Stimulated activated CD4-positive, alpha-beta T cell treated with anti-CD3 and anti-CD28 coated beads, TNF-alpha, amount 100 ng/mL, for 24 hours (primary cell): ENCODE data around the gene P4HTM.
A peak's percentile ranks its signal among the peaks of the same experiment; 100 is the strongest.
"Not testable (repeated sequence)": the region's sequence is repeated elsewhere in the genome, so short reads cannot be mapped to it uniquely, and the experiment has no call there.

ENCODE experiments used
- DNase-seq, 3 experiments: peaks; one replicate each; pipeline ENCODE4 v3.0.0-alpha.2; 2020; ENCODE audit warnings: low read depth in 3 of 3

Gene P4HTM

DNA sequence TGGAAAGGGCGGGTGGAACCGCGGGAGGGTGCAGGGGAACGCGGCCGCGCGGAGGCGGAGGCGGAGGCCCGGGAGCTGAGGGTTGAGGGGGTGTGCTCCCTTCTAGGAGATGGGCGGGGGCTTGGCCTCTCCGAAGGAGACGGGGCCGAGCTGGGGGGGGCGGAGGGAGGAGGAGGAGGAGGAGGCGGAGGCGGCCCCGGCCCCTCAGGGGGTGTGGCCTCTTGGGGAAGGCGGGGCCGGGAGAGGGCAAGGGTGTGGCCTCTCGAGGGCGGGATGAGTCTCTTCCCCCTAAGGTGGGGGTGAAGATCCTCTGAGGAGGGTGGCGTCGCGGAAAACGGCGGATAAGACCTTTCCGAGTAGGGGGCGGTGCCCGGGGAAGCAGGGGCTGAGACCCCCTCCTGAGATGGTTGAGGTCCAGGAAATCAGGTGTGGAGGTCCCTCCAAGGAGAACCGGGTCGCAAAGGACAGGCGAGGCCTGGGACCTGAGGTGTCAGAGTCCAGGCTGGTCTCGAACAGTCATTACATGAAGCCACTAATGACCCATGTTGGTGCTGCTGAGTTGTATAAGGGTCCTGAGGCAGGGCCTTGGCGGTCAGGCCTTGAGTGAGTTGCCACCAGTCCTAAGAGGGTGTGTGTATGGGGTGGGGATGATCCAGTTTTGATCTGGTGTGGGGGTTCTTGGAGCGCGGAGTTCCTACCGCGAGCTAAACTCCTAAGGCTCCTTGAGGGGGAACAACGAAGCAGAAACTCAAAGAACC lies 17.9 kb downstream of the P4HTM start:
- DNase-seq, result peak; percentile 65 to 89 (median 79)

DNA sequence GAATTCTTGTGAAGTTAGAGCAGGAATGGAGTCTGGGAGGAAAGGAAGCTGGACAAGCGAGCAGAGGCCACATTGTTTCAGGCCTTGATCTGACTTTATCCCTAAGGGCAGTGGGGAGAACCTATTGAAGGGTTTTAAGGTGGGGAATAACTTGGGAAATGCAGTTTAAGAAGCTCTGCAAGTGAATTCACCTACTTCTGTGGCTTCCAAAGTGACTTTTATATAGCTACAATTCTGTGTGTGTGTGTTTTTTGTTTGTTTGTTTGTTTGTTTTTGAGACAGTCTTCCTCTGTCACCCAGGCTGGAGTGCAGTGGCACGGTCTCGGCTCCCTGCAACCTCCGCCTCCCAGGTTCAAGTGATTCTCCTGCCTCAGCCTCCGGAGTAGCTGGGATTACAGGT lies 18.6 kb downstream of the P4HTM start:
- DNase-seq, result not testable (repeated sequence)

DNA sequence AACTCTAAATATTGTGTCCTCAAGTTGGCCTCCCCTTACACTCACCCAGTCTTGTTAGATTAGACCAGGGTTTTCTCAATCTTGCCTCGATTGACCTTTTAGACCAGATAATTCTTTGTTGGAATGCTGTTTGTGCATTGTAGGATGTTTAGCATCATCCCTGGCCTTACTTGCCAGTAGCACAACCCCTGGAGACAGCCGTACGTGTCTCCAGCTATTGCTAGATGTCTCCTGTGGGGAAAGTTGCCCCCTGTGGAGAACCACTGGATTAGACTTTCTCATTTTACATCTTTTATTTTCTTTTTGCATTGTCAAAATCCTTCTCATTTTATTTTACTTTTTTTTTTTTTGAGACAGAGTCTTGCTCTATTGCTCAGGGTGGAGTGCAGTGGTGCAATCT lies 19.4 kb downstream of the P4HTM start:
- no peak for DNase-seq

DNA sequence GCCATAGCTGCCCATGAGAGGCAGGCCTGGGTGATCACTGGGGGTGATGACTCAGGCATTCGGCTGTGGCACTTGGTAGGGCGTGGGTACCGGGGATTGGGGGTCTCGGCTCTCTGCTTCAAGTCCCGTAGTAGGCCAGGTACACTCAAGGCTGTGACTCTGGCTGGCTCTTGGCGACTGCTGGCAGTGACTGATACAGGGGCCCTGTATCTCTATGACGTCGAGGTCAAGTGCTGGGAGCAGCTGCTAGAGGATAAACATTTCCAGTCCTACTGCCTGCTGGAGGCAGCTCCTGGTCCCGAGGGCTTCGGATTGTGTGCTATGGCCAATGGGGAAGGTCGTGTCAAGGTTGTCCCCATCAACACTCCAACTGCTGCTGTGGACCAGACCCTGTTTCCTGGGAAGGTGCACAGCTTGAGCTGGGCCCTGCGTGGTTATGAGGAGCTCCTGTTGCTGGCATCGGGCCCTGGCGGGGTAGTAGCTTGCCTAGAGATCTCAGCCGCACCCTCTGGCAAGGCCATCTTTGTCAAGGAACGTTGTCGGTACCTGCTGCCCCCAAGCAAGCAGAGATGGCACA lies 22.5 kb downstream of the P4HTM start:
- no peak for DNase-seq

DNA sequence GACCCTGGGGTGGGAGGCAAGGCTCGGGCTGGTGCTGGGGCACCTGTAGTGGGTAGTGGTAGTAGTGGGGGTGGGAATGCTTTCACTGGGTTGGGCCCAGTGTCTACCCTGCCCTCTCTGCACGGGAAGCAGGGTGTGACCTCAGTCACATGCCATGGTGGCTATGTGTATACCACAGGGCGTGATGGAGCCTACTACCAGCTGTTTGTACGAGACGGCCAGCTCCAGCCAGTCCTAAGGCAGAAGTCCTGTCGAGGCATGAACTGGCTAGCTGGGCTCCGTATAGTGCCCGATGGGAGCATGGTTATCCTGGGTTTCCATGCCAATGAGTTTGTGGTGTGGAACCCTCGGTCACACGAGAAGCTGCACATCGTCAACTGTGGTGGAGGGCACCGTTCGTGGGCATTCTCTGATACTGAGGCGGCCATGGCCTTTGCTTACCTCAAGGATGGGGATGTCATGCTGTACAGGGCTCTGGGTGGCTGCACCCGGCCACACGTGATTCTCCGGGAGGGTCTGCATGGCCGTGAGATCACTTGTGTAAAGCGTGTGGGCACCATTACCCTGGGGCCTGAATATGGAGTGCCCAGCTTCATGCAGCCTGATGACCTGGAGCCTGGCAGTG lies 23.2 kb downstream of the P4HTM start:
- no peak for DNase-seq

DNA sequence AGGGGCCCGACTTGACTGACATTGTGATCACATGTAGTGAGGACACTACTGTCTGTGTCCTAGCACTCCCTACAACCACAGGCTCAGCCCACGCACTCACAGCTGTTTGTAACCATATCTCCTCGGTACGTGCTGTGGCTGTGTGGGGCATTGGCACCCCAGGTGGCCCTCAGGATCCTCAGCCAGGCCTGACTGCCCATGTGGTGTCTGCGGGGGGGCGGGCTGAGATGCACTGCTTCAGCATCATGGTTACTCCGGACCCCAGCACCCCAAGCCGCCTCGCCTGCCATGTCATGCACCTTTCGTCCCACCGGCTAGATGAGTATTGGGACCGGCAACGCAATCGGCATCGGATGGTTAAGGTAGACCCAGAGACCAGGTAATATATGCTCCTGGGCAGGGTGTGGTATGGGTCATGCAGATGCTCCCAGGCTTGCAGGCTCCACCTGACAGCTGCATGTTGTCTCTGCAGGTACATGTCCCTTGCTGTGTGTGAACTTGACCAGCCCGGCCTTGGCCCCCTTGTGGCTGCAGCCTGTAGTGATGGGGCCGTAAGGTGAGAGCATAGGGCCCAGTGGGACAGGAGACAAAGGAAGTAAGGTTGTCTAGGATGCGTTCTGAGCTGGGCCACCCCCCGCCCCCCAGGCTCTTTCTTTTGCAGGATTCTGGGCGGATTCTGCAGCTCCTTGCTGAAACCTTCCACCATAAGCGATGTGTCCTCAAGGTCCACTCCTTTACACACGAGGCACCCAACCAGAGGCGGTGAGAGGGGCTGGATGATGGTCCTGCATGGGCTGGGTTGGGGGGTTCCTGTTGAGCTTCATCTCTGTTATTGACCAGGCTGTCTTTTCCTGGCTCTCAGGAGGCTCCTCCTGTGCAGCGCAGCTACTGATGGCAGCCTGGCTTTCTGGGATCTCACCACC lies 24.0 kb downstream of the P4HTM start:
- peak in 1 of 3 experiments; percentile 48 for DNase-seq

DNA sequence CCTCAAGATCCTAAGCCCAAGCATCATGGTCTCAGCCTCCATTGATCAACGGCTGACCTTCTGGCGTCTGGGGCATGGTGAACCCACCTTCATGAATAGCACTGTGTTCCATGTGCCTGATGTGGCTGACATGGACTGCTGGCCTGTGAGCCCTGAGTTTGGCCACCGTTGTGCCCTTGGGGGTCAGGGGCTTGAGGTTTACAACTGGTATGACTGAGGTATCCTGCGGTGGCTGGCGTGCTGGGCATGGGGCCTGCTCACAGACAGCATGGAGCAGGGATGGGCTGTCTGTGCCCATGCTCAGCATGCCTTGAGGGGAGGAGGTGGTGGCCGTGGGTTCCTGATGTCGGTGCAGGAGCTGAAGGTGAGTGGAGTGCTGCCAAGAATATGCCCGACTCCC lies 25.0 kb downstream of the P4HTM start:
- DNase-seq, result no peak

DNA sequence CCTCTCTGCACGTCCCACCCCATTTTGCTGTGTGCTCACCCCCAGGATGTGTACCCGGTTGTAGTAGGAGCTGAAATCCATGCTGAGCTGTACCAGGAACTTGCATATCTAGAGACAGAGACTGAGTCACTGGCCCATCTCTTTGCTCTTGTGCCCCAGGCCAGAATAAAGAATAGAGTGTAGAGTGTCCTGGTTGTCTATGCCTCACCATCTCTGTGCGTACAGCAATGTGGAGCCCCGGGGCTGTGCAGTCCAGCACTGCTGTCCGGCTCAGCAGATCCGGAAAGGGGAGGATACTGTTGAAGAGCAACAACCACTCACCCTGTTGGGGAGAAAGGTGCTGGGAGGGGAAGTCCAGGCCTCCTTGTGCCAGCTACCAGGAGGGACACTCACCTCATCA lies 25.7 kb downstream of the P4HTM start:
- no peak for DNase-seq

DNA sequence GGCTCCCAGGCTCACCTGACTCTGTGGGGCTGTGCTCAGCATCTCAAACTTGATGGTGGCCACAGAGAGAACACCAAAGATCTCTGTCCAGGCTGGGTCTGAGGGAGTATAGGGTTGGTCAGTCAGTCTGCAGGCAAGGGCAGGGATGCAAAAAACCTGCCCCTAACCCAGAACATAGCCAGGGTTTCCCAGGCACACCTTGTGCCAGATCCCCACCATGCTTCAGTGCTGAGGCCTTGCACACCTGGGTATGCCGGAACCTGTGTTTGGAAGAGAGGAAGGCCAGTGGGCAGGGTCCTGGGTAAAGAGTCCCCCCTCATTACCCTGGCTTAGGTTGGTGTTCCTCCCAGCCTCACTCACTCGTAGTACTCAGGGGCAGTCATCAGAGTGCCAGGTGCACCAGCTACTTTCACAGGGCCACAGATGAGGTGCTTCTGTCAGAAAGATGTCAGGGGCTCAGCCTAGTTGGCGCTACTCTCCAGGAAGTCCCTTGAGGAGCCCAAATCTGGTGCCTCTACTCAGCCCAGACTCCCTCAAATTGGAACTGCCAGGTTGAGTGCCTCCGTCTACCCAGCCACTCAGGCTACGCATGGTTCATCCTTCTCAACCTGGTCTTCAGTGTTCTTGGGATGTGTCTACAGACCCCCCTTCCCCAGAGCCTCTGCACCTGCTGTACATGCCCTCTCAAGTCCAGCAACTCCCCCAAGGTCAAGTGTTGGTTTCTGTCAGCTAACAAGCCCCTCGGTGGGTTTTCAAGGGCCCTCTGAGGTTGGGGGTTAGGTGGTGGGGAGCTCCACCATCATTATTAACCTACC lies 26.6 kb downstream of the P4HTM start:
- no peak for DNase-seq

DNA sequence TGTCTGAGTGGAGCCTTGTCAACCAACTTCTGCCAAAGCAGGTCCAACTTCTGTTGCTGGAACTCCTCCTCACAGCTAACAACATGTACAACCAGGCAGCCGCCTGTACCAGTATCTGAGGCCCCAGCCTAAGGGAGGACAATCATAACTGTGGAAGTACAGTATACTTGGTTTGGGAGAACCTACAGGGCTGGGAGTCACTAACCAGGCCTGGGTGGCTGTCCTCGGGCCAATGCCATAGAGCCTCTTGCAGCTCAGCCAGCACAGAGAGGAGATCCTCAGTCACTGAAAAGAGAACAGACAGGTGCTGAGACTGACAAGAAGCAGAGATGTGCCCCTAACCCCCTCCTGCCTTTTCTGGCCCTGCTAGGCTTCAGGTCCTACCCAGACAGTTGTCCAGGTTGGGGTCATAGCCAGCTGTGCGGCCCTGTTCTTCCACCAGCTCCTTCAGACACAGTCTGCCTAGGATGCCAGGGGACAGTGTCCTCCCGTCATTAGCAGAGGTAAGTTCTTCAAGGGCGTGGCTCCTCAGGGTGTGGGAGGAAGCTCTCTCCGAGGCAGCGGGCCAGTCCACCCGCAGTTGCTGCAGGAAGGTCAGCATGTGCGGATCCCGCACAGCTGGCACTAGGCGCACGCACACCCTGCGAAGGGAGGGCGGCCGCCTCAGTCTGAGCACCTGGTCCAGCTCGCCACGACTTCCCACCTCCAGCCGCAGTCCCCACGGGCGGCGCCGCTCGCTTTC lies 27.4 kb downstream of the P4HTM start:
- no peak for DNase-seq

DNA sequence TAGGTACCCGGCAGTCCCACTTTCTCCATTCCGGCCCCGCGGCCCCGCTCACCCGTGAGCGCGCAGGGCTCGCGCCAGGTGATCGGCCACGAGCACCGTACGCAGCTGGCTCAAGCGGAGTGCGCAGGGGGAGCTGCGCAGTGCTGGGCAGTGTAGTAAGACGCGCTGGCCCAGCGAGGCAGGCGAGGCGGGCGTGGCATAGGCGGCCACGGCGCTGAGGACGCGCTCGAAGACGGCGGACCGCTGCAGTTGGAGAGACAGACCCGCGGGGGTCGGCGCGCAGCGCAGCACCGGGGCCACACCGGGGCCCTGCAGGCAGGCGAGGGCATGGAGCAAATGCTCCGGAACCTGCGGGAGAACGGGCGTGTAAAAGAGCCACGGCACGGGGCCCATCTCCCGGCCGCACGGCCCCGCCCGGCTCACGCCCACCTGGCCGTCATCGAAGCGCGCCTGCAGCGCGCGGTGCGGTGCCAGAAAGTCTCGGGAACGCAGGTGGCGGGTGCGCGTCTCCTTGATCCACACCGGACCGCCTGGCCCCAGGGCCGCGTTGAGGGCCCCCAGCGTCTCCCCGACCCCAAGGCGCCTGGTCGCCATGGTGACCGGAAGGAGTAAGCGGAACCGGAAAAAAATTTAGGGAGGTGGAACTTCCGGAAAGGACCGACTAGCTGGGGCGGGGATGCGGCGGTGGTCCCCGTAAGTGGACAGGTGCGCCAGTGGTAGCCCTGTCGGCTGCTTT lies 28.1 kb downstream of the P4HTM start, which contains the start of gene DALRD3:
Gene DALRD3 (minus strand): TSS at position 610 of the 736 bp plus-strand sequence. CDS start 16 bp downstream, at position 594.
- peak in 1 of 3 experiments; percentile 63 for DNase-seq

DNA sequence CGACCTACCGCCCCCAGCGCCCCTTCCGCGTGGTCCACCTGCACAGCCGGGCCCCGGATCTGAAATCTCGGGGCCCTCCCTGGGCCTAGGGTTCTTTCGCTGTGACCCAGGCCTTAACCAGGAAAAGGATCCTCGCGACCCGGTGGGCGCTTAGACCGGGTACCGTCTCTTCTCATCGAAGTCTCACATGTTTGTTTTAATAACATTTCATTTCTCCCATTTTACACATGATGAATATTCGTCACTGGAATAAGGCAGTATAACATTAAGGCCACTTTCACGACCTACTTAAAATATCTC lies 28.6 kb downstream of the P4HTM start:
- DNase-seq, result no peak

DNA sequence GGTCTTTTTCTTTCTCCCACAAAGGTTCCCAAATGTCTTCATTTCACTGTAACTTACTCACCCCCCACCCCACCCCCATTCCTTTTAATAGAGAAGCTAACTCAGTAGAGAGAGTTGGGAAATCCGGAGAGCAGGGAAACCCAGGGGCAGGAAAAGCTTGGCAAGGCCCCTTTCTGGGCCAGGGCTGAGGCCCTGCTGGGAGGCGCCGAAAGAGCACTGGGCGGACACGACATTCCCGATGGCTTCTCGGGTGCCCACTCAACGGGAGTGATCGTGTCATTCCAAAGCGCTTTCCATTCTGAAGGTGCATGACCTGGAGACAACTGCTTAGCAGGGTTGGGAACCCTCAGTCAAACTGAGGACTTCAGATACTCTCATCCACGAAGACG lies 29.9 kb downstream of the P4HTM start:
- no peak for DNase-seq

DNA sequence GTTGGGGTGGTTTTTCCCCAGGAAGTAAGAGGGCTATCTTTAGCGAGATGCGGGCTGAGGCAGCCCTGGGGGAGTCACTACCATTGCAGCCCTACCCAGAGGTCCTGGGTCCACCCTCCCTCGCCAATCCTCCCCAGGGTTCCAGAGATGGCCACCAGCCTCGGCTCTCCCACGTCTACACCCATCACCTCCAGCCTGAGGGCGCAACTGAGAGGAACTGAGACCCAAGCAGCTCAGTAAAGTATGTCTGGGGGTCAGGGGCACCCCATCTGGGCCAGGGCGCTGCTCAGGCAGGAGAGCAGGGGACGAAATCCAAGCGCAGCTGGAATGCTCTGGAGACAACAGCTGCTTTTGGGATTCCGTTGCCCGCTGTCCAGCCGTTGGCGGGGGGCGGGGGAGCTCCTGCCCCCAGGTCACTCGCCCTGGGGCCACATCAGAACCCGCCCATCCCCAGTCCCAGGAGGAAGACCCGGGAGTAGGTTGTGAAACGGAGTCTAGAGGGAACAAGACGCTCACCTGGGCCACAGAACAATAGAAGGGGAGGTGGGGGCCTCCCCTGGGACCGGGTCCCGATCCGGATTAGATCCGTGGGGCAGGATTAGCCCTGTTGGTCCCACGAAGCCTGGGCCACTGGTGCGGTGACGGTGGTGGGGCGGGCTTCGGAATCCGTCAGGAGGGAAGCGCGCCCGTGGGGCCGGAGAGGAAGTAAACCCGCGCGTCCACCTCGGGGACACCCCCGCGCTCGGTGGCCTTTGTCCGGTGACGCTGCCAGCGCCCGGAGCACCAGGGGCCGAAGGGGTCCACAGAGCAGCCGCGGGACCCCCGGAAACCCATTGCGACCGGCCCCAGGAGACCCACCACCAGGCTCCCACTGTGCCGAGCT lies 30.5 kb downstream of the P4HTM start:
- DNase-seq, result peak in 1 of 3 experiments; percentile 39

DNA sequence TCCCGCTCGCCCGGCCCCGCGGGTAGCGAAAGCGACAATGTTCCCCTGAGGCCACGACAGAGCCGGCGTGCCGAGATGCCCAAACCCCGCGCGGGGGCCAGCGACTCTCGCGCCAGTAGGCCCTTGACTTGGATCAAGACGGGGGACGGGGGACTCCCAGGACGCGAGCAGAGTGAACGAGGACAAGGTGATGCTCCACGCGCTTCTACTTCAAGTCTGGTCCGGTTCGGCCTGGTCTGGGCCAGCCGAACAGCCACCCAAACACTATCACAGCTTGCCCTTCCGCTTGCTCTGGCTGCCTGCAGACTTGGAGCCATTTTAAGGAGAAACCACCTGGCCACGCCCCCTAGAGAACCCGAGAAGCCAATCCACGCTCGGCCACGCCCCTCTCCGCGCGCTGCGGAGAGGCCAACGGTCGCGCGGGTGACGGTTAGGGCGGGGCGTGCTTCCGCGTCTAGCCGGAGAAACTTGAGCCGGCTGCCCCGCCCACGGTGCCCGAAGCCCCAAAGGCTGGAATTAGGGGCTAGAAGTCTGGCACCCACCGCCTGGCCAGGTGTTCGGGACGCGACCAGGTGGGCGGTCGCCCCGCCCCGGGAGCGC lies 31.3 kb downstream of the P4HTM start:
- DNase-seq, result peak; percentile 98 to 99 (median 98)

DNA sequence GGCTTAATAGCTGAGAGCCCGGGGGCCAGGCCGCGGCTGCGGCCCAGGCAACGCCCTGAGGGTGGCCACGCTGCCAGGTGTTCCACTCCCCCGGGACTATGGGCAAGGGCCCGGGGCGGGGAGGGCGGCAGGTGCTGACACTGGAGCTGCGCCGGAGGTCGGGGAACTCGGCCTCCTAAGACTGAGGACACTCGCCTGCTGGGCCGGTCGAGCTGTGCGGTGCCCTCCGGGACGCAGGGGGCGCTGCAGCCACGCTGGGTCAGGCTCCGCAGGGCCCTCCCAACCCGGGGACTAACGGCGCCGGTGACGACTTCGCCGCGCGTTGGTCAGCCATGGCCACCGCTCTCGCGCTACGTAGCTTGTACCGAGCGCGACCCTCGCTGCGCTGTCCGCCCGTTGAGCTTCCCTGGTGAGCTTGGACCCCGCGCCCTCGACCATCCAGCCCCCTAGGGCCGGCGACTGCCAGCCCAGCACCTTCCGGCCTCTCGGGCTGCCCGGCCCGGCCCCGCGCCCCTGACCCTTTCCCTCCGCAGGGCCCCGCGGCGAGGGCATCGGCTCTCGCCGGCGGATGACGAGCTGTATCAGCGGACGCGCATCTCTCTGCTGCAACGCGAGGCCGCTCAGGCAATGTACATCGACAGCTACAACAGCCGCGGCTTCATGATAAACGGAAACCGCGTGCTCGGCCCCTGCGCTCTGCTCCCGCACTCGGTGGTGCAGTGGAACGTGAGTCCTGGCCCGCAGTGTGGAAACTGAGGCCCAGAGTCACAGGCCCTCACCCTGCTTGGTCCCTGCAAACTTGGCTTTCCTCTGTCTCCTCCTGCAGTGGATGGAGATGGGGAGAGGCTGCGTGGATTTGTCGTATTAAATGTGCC lies 32.0 kb downstream of the P4HTM start, which contains the start of gene NDUFAF3:
Gene NDUFAF3 (plus strand): TSS at position 309 of the 875 bp plus-strand sequence. CDS start 24 bp downstream, at position 333.
- peak; percentile 83 to 92 (median 86) for DNase-seq

DNA sequence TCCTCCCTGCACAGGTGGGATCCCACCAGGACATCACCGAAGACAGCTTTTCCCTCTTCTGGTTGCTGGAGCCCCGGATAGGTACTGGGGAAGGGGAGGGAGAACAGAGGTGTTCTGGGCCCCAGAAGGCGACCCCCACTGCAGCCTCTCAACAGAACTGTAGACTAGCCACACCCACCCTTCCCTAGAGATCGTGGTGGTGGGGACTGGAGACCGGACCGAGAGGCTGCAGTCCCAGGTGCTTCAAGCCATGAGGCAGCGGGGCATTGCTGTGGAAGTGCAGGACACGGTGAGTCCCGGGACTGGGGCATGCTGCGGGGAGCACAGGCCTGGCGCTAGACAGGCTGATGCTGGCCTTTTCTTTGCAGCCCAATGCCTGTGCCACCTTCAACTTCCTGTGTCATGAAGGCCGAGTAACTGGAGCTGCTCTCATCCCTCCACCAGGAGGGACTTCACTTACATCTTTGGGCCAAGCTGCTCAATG lies 32.7 kb downstream of the P4HTM start:
- no peak for DNase-seq
